ENCODE results near the gene ARHGEF10L.

GRCh38 chr1:17569200-17570139 lies 30.0 kb downstream of the ARHGEF10L start:
- TF ChIP-seq CTCF (conservative IDR thresholded peaks at IDR 0.05) (no peak), ZFX (IDR thresholded peaks at IDR 0.05) (no peak)

All from C4-2B (cell line).